A549 (cell line): ENCODE data around the gene BABAM1. TPM values are rescaled to one million over a fixed set of nuclear protein-coding genes. Genes with fewer than 3 reads are reported as not detected.
A peak's percentile ranks its signal among the peaks of the same experiment; 100 is the strongest.

Experiments used
- ATAC-seq, 2 experiments: fragments of 200-7000 bp in 1 of 2; fragments of >200 bp in 1 of 2; cut with Nextera tagmentation in 1 of 2; cut with Tn5 transposase in 1 of 2; 3 replicates each; pipeline versions ENCODE4 v1.8.0 to v1.9.1; 2018 to 2020; ENCODE audit warnings: mild to moderate bottlenecking in 1 of 2, moderate library complexity in 1 of 2
- CTCF ChIA-PET: fragments of 300-600 bp; sonication (Branson Sonifier 250); formaldehyde crosslinking; extraction: SDS; loops from one replicate; lab custom pipeline; 2021; ENCODE audit warnings: antibody characterized with exemption, inconsistent platforms; lab: Yijun Ruan, JAX
- POLR2A ChIA-PET: fragments of 350-600 bp; formaldehyde crosslinking; extraction: SDS; loops from one replicate; lab custom pipeline; 2021; ENCODE audit warnings: antibody characterized with exemption, inconsistent platforms; lab: Yijun Ruan, JAX
- DNase-seq, 2 experiments: peaks; one replicate each; pipeline versions ENCODE4 v3.0.0 to v3.0.0-alpha.2; 2011 to 2016; ENCODE audit warnings: low read depth in 1 of 2, low spot score in 1 of 2
- FAIRE-seq: peaks from 2 replicates; lab custom pipeline; 2011; peaks lifted over from hg19 to GRCh38; lab: Jason Lieb, UNC
- H3K27ac ChIP-seq, 2 experiments: fragments of >200 bp; sonication (Bioruptor Twin); formaldehyde crosslinking; 3 replicates each; pipeline ENCODE4 v1.5.1; 2016 to 2017
- H3K4me1 ChIP-seq: fragments of >200 bp; sonication (Bioruptor Twin); formaldehyde crosslinking; 3 replicates; pipeline ENCODE4 v1.6.1; 2016
- H3K4me2 ChIP-seq: fragments of >200 bp; sonication (Bioruptor Twin); formaldehyde crosslinking; 3 replicates; pipeline ENCODE4 v1.6.1; 2016
- H3K4me3 ChIP-seq: fragments of >200 bp; sonication (Bioruptor Twin); formaldehyde crosslinking; 3 replicates; pipeline ENCODE4 v1.5.1; 2016
- H3K9me3 ChIP-seq: fragments of >200 bp; sonication (Bioruptor Twin); formaldehyde crosslinking; 3 replicates; pipeline ENCODE4 v1.6.1; 2016
- CBX8 ChIP-seq: fragments of 200-600 bp; sonication (generic); IDR thresholded peaks from 2 replicates; pipeline ENCODE4 v1.6.1; 2016
- CHD2 ChIP-seq: fragments of 150-350 bp; IDR thresholded peaks from 2 replicates; pipeline ENCODE4 v1.6.1; 2014; ENCODE audit warnings: low read length; ENCODE audit not compliant: partially characterized antibody
- EP300 ChIP-seq, 2 experiments: fragments of >200 bp; sonication (Bioruptor Twin); formaldehyde crosslinking; IDR thresholded peaks; 2 replicates in 1 of 2; 3 replicates in 1 of 2; pipeline ENCODE4 v1.6.1; 2016 to 2017
- FOSB ChIP-seq: fragments of 250-450 bp; sonication (Bioruptor Pico); IDR thresholded peaks from 2 replicates; pipeline ENCODE4 v1.5.0; 2020; ENCODE audit warnings: mild to moderate bottlenecking, moderate library complexity
- POLR2AphosphoS2 ChIP-seq: conservative IDR thresholded peaks from 2 replicates; pipeline ENCODE4 v1.6.1; 2012; ENCODE audit warnings: low read length, improper control_type of control experiment, inconsistent platforms
- RAD21 ChIP-seq, 2 experiments: fragments of >200 bp in 1 of 2; sonication (Bioruptor Twin) in 1 of 2; formaldehyde crosslinking in 1 of 2; IDR thresholded peaks in 1 of 2; conservative IDR thresholded peaks in 1 of 2; 2 replicates in 1 of 2; 3 replicates in 1 of 2; pipeline ENCODE4 v1.6.1; 2012 to 2018; ENCODE audit warnings: inconsistent platforms in 1 of 2
- SMC3 ChIP-seq: fragments of >200 bp; sonication (Bioruptor Twin); formaldehyde crosslinking; IDR thresholded peaks from 3 replicates; pipeline ENCODE4 v1.6.1; 2018; ENCODE audit warnings: inconsistent platforms
- SREBF2 ChIP-seq: fragments of 450-650 bp; IDR thresholded peaks from 2 replicates; pipeline ENCODE4 v1.6.1; 2014; ENCODE audit warnings: mild to moderate bottlenecking, moderate library complexity
- ZFP36 ChIP-seq: fragments of 450-650 bp; IDR thresholded peaks from 2 replicates; pipeline ENCODE4 v1.6.1; 2014; ENCODE audit warnings: borderline replicate concordance; ENCODE audit not compliant: partially characterized antibody
- WGBS: methylation state at CpG from one replicate; pipeline ENCODE4 v1.1.6; 2017; ENCODE audit errors: missing lambda C conversion rate; 5-methylcytosine and 5-hydroxymethylcytosine counted together
- polyA plus RNA-seq, 4 experiments: library from polyadenylated mRNA; depleted of rRNA in 3 of 4; stranded (reverse); fragments of >200 nt; fragmentation: RNase III in 1 of 4; extraction: RNeasy Plus Mini Kit Qiagen cat#74134 plus additional on column Dnase treatment in 1 of 4; gene quantifications; 2 replicates in 3 of 4; 3 replicates in 1 of 4; pipeline ENCODE4 v1.2.3, GENCODE V29; 2011 to 2017
- TF ChIP-seq, protein P1 (sequence below): fragments of 450-650 bp; IDR thresholded peaks from 2 replicates; pipeline ENCODE4 v1.6.1; 2014; ENCODE audit warnings: antibody characterized with exemption
- TF ChIP-seq, protein P2 (sequence below): IDR thresholded peaks from 2 replicates; pipeline ENCODE4 v1.6.1; 2012
- TF ChIP-seq, protein P3 (sequence below): fragments of 250-450 bp; sonication (Bioruptor Pico); IDR thresholded peaks from 2 replicates; pipeline ENCODE4 v1.5.0; 2021; ENCODE audit warnings: mild to moderate bottlenecking, moderate library complexity, borderline replicate concordance
- TF ChIP-seq, protein P4 (sequence below): IDR thresholded peaks from 2 replicates; pipeline ENCODE4 v1.6.1; 2012

Gene BABAM1
- polyA plus RNA-seq, 2 of the 4 experiments (the other 2 are of a cell fraction), result 56.0 to 67.6 TPM

DNA sequence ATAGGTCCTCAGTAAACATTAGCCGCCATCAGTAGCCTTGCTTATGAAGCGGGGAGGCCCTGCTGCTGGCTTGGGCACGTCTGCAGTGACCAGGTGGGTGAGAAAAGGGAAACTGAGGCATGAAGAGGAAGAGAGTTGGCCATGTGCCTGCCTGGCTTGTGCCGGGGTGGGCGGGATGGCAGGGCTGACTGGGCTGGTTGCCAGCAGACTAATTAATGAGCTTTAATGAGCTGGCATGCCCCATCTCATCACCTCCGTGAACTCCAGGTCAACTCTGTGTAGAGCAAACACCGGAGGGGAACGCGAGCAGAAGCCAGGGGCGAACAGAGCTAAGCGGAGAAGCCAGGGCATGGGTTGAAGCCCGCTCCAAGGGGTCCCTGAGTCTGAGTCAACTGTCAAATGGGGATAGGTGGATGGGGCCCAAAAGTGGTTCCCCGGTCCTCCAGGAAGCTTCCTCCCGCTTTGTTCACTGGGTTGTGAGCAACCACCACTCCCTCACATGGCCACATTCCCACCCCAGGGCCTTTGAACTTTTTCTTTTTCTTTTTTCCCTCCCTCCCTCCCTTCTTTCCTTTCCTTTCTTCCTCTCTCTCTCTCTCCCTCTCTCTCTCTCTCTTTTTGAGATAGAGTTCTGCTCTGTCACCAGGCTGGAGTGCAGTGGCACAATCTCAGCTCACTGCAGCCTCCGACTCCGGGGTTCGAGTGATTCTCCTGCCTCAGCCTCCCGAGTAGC lies 30.3 kb upstream of the BABAM1 start:
- Histone ChIP-seq H3K4me2 (peak overlapping the region; percentile 100), H3K4me3 (peak overlapping the region; percentile 88; the same call in 1 of the 3 replicates), H3K9me3 (no peaks in the 10 kb centered on the region), H3K27ac (peak overlapping the region; percentile 99 to 100)
- FAIRE-seq, result no peak
- peak in 1 of 2 experiments; percentile 6; a peak in 2 of 6 replicates for ATAC-seq
- no peak for DNase-seq
- POLR2A ChIA-PET, result interaction anchor here (1.2 kb wide), 1 partner anchor 30 kb away, joined by 7 read pairs; the partner anchor contains the start of gene BABAM1
- CTCF ChIA-PET, result interaction anchor here (0.6 to 10.0 kb wide), 3 partner anchors 23 to 89 kb away, joined by 3 to 62 read pairs (median 8); no protein-coding TSS in a partner anchor
- WGBS, result 73% methylated on average over 16 of the region's 18 CpGs
- TF ChIP-seq, protein P1, sequence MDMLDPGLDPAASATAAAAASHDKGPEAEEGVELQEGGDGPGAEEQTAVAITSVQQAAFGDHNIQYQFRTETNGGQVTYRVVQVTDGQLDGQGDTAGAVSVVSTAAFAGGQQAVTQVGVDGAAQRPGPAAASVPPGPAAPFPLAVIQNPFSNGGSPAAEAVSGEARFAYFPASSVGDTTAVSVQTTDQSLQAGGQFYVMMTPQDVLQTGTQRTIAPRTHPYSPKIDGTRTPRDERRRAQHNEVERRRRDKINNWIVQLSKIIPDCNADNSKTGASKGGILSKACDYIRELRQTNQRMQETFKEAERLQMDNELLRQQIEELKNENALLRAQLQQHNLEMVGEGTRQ, result no peak
- TF ChIP-seq, protein P2, sequence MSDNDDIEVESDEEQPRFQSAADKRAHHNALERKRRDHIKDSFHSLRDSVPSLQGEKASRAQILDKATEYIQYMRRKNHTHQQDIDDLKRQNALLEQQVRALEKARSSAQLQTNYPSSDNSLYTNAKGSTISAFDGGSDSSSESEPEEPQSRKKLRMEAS, result 0 out of 2 replicates have a peak, but pooled peaks have one; percentile 32
- TF ChIP-seq, all 56 proteins: peak for 1
- peaks cover 71% of the 10 kb centered on the region for H3K4me1 ChIP-seq

DNA sequence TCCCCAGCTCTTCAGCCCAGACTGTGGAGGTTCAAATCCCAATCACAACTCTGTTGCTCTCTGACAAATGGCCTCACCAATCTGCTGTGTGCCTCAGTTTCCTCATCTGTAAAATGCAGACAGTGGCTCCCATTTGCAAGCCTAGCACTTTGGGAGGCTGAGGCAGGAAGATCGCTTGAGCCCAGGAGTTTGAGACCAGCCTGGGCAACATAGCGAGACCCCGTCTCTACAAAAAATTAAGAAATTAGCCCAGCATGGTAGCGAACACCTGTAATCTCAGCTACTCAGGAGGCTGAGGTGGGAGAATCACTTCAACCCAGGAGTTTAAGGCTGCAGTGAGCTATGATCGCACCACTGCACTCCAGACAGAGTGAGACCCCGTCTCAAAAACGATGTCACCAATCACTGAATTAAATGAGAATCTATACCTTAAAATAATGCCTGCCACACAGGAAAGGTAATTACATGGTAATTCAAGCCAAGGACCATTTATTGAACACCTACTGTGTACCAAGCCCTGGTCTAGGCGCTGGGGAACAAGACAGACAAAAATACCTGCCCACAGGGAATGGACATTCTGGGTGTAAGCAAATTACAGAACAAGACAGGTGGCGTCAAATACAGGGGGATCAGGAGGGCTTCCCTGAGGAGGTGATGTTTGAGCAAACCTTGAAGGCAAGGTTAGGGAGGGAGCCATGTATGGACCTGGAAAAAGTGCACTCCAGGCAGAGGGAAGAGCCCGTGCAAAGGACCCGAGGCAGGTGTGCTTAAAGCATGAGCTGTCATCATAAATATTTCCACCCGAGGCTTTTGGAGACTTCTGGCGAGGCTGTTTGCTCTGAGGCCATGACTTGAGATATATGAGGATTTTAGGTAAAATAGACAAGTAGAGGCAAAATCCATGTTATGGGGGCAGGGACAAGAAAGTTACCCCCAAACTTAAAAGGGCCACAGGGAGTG lies 29.2 kb upstream of the BABAM1 start:
- DNase-seq (no peak), ATAC-seq (no peak), FAIRE-seq (no peak)
- TF ChIP-seq ZFP36, result peak; percentile 64
- TF ChIP-seq, protein P2, result no peak
- ChIA-PET CTCF (interaction anchor here (1.3 to 10.0 kb wide), 4 partner anchors 12 to 45 kb away, joined by 3 to 62 read pairs (median 6); partner anchors contain the start of gene OCEL1), POLR2A (interaction anchor here (0.6 kb wide), 1 partner anchor 12 kb away, joined by 4 read pairs; the partner anchor contains the start of gene OCEL1)
- H3K4me1 ChIP-seq, result peaks cover 81% of the 10 kb centered on the region
- H3K9me3 ChIP-seq, result no peaks in the 10 kb centered on the region
- peak overlapping the region in 1 of 2 experiments; percentile 99; a peak in 3 of 6 replicates for H3K27ac ChIP-seq
- WGBS, result 81% methylated on average over 13 of the region's 13 CpGs
- no peak overlapping the region for H3K4me3 ChIP-seq
- H3K4me2 ChIP-seq, result no peak overlapping the region

DNA sequence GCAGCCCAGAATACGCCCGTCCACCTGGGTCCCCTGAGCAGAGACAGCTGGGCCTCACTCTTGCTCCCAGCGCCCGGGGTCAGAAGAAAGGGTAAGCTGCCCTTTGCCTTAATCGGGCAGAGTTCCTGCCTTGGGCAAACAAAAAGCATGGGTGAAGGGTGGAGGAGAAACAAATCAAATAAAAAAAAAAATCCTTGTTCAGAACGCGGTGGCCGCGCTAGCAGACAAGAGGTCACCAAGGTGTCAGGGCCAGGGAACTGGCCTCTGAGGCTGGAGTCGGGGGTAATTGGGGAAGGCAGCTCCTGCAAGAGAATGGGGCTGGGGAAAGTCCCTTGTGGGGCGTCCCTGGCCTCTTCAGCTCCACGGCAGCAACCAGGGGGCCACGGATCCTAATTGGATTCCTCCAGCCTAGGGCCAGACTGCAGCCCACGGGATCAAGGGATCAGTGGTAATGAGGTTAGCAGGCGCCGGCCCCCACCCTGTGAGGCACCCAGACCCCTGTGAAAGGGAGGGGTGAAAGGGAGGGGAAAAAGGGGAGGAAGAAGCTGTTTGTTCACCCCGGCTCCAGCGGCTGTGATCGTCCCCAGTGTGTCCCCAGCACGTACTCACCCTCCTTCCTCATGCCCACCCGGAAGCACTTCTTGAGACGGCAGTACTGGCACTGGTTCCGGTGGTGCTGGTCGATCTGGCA lies 27.0 kb upstream of the BABAM1 start:
- peak in 1 of 2 experiments; percentile 11; a peak in 3 of 6 replicates for ATAC-seq
- CTCF ChIA-PET, result interaction anchor here (0.6 to 10.0 kb wide), 3 partner anchors 19 to 477 kb away, joined by 3 to 62 read pairs (median 3); no protein-coding TSS in a partner anchor
- H3K9me3 ChIP-seq, result no peaks in the 10 kb centered on the region
- no peak for FAIRE-seq
- peak overlapping the region; percentile 90 for H3K4me2 ChIP-seq
- H3K4me1 ChIP-seq, result peaks cover 71% of the 10 kb centered on the region
- 7% methylated on average over 23 of the region's 24 CpGs for WGBS
- TF ChIP-seq, protein P3, sequence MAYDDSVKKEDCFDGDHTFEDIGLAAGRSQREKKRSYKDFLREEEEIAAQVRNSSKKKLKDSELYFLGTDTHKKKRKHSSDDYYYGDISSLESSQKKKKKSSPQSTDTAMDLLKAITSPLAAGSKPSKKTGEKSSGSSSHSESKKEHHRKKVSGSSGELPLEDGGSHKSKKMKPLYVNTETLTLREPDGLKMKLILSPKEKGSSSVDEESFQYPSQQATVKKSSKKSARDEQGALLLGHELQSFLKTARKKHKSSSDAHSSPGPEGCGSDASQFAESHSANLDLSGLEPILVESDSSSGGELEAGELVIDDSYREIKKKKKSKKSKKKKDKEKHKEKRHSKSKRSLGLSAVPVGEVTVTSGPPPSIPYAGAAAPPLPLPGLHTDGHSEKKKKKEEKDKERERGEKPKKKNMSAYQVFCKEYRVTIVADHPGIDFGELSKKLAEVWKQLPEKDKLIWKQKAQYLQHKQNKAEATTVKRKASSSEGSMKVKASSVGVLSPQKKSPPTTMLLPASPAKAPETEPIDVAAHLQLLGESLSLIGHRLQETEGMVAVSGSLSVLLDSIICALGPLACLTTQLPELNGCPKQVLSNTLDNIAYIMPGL (CRISPR knock-in tag), result no peak
- no peak for TF ChIP-seq EP300 (IDR thresholded peaks at IDR 0.05)
- TF ChIP-seq CBX8, result no peak
- TF ChIP-seq, protein P4, sequence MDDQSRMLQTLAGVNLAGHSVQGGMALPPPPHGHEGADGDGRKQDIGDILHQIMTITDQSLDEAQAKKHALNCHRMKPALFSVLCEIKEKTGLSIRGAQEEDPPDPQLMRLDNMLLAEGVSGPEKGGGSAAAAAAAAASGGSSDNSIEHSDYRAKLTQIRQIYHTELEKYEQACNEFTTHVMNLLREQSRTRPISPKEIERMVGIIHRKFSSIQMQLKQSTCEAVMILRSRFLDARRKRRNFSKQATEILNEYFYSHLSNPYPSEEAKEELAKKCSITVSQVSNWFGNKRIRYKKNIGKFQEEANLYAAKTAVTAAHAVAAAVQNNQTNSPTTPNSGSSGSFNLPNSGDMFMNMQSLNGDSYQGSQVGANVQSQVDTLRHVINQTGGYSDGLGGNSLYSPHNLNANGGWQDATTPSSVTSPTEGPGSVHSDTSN, result no peak
- TF ChIP-seq CHD2, result no peak
- TF ChIP-seq SMC3, result no peak
- no peak for TF ChIP-seq FOSB
- TF ChIP-seq SREBF2, result no peak
- TF ChIP-seq, protein P1, result no peak
- no peak for TF ChIP-seq RAD21 (conservative IDR thresholded peaks at IDR 0.05 in 1 of 2, IDR thresholded peaks at IDR 0.05 in 1 of 2)
- no peak for TF ChIP-seq POLR2AphosphoS2
- TF ChIP-seq, all 56 proteins: peak for 0
- peak in 1 of 2 experiments; percentile 77 for DNase-seq
- H3K4me3 ChIP-seq, result 0 out of 3 replicates have a peak overlapping the region, but pooled peaks have one; percentile 11
- peak overlapping the region; percentile 92 to 96 for H3K27ac ChIP-seq
- POLR2A ChIA-PET, result no interaction called here
